ENCODE results near the gene SLC22A5.

SLC22A5 gene

GRCh38 chr5:132381614-132382013, 12.1 kb downstream of the SLC22A5 start:
- Histone ChIP-seq H3K4me3 (ENCODE audit: low read depth, low read length, poor library complexity, severe bottlenecking) (no peak overlapping the region), H2AFZ (ENCODE audit: low read length) (no peak overlapping the region), H3K4me2 (ENCODE audit: low read length) (no peak overlapping the region), H3K9ac (ENCODE audit: low read length) (no peak overlapping the region), H3K27ac (ENCODE audit: low read depth, low read length, poor library complexity, severe bottlenecking) (no peak overlapping the region), H3K9me3 (ENCODE audit: low read length) (no peaks in the 10 kb centered on the region), H4K20me1 (ENCODE audit: insufficient read depth, low read length) (no peaks in the 10 kb centered on the region), H3K36me3 (ENCODE audit: insufficient read depth, low read length) (no peaks in the 10 kb centered on the region), H3K79me2 (ENCODE audit: insufficient read depth, low read length) (no peaks in the 10 kb centered on the region), H3K4me1 (ENCODE audit: insufficient read depth, low read length, severe bottlenecking) (no peaks in the 10 kb centered on the region), H3K27me3 (ENCODE audit: insufficient read depth, low read length) (no peaks in the 10 kb centered on the region), H3K9me2 (ENCODE audit: low read depth, low read length) (no peaks in the 10 kb centered on the region), H3F3A (ENCODE audit: insufficient read depth, low read length) (no peaks in the 10 kb centered on the region)
- TF ChIP-seq CTCF (IDR thresholded peaks at IDR 0.05; ENCODE audit: low read length) (no peak), EZH2 (IDR thresholded peaks at IDR 0.05; ENCODE audit: borderline replicate concordance, low read length) (no peak)

GRCh38 chr5:132383261-132383660, 13.8 kb downstream of the SLC22A5 start:
- Histone ChIP-seq H3K9ac (ENCODE audit: low read length) (no peak overlapping the region), H3K27ac (ENCODE audit: low read depth, low read length, poor library complexity, severe bottlenecking) (no peak overlapping the region), H2AFZ (ENCODE audit: low read length) (no peak overlapping the region), H3K4me1 (ENCODE audit: insufficient read depth, low read length, severe bottlenecking) (no peaks in the 10 kb centered on the region), H3K9me3 (ENCODE audit: low read length) (no peaks in the 10 kb centered on the region), H3K4me2 (ENCODE audit: low read length) (no peak overlapping the region), H3K9me2 (ENCODE audit: low read depth, low read length) (no peaks in the 10 kb centered on the region), H3K27me3 (ENCODE audit: insufficient read depth, low read length) (no peaks in the 10 kb centered on the region), H3K36me3 (ENCODE audit: insufficient read depth, low read length) (no peaks in the 10 kb centered on the region), H3K4me3 (ENCODE audit: low read depth, low read length, poor library complexity, severe bottlenecking) (no peak overlapping the region), H4K20me1 (ENCODE audit: insufficient read depth, low read length) (no peaks in the 10 kb centered on the region), H3F3A (ENCODE audit: insufficient read depth, low read length) (no peaks in the 10 kb centered on the region), H3K79me2 (ENCODE audit: insufficient read depth, low read length) (no peaks in the 10 kb centered on the region)
- TF ChIP-seq CTCF (IDR thresholded peaks at IDR 0.05; ENCODE audit: low read length) = no peak
- TF ChIP-seq EZH2 (IDR thresholded peaks at IDR 0.05; ENCODE audit: borderline replicate concordance, low read length) = no peak

DNA sequence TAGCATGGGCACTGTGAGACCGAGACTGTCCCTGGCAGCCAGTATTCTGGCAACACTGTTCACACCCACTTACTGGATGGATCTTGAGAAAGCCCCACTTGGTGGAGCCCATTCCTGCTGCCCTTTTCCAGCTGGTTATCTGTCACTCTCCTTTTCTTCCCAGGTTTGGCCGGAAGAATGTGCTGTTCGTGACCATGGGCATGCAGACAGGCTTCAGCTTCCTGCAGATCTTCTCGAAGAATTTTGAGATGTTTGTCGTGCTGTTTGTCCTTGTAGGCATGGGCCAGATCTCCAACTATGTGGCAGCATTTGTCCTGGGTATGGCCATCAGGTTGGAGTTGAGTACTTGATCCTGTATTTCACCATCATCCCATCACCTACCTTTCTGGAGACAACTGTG, 14.5 kb downstream of the SLC22A5 start:
- Histone ChIP-seq H3K4me3 (ENCODE audit: low read depth, low read length, poor library complexity, severe bottlenecking) (no peak overlapping the region), H3K4me2 (ENCODE audit: low read length) (no peak overlapping the region), H4K20me1 (ENCODE audit: insufficient read depth, low read length) (no peaks in the 10 kb centered on the region), H3K4me1 (ENCODE audit: insufficient read depth, low read length, severe bottlenecking) (no peaks in the 10 kb centered on the region), H3K9ac (ENCODE audit: low read length) (no peak overlapping the region), H2AFZ (ENCODE audit: low read length) (no peak overlapping the region), H3K79me2 (ENCODE audit: insufficient read depth, low read length) (no peaks in the 10 kb centered on the region), H3K9me3 (ENCODE audit: low read length) (no peaks in the 10 kb centered on the region), H3K27ac (ENCODE audit: low read depth, low read length, poor library complexity, severe bottlenecking) (no peak overlapping the region), H3F3A (ENCODE audit: insufficient read depth, low read length) (no peaks in the 10 kb centered on the region), H3K36me3 (ENCODE audit: insufficient read depth, low read length) (no peaks in the 10 kb centered on the region), H3K27me3 (ENCODE audit: insufficient read depth, low read length) (no peaks in the 10 kb centered on the region), H3K9me2 (ENCODE audit: low read depth, low read length) (no peaks in the 10 kb centered on the region)
- TF ChIP-seq CTCF (IDR thresholded peaks at IDR 0.05; ENCODE audit: low read length) (no peak), EZH2 (IDR thresholded peaks at IDR 0.05; ENCODE audit: borderline replicate concordance, low read length) (no peak)

Measured in OCI-LY1 (cell line).